Globus pallidus (tissue), 1 donor: ENCODE measurements around the gene PLXNA2.

Experiments used
- DNase-seq: peaks from one replicate; pipeline ENCODE4 v3.0.0-alpha.2; 2015; ENCODE audit warnings: low spot score

The PLXNA2 gene

GRCh38 chr1:208264469-208265121, 20.4 kb upstream of the PLXNA2 start:
- DNase-seq, result no peak

GRCh38 chr1:208261874-208262273, 17.7 kb upstream of the PLXNA2 start:
- DNase-seq, result no peak

GRCh38 chr1:208258277-208258676, 14.1 kb upstream of the PLXNA2 start:
- DNase-seq, result no peak

- no peak for DNase-seq
These were observed 13.2 kb upstream of the PLXNA2 start for GRCh38 chr1:208257351-208257750.

GRCh38 chr1:208256556-208256955, 12.4 kb upstream of the PLXNA2 start:
- no peak for DNase-seq

- no peak for DNase-seq
These were observed 11.9 kb upstream of the PLXNA2 start for GRCh38 chr1:208256091-208256490.

- DNase-seq, result no peak
These were observed 10.7 kb upstream of the PLXNA2 start for GRCh38 chr1:208254862-208255261.

GRCh38 chr1:208254376-208254775, 10.2 kb upstream of the PLXNA2 start:
- no peak for DNase-seq

GRCh38 chr1:208252836-208253576, 8.8 kb upstream of the PLXNA2 start:
- DNase-seq, result no peak

GRCh38 chr1:208251911-208252835, 8.0 kb upstream of the PLXNA2 start:
- DNase-seq, result no peak

- no peak for DNase-seq
These were observed 6.8 kb upstream of the PLXNA2 start for GRCh38 chr1:208251015-208251414.

GRCh38 chr1:208250613-208251012, 6.4 kb upstream of the PLXNA2 start:
- DNase-seq, result no peak

- no peak for DNase-seq
These were observed 5.0 kb upstream of the PLXNA2 start for GRCh38 chr1:208248991-208249696.

- peak; percentile 55 for DNase-seq
These were observed 4.2 kb upstream of the PLXNA2 start for GRCh38 chr1:208248307-208248801.

GRCh38 chr1:208247696-208248095, 3.5 kb upstream of the PLXNA2 start:
- DNase-seq, result no peak

- peak; percentile 83 for DNase-seq
These were observed 1.1 kb upstream of the PLXNA2 start for GRCh38 chr1:208245185-208245705.

- DNase-seq, result no peak
These were observed 637 bp downstream of the PLXNA2 start for GRCh38 chr1:208243527-208243966.

GRCh38 chr1:208242941-208243526, 1.1 kb downstream of the PLXNA2 start:
- no peak for DNase-seq

- no peak for DNase-seq
These were observed 2.0 kb downstream of the PLXNA2 start for GRCh38 chr1:208242146-208242545.

- DNase-seq, result no peak
These were observed 2.7 kb downstream of the PLXNA2 start for GRCh38 chr1:208241512-208241911.
